ENCODE results near the gene NPEPL1. TPM values are rescaled to one million over a fixed set of nuclear protein-coding genes. Genes with fewer than 3 reads are reported as not detected.

The NPEPL1 gene, protein sequence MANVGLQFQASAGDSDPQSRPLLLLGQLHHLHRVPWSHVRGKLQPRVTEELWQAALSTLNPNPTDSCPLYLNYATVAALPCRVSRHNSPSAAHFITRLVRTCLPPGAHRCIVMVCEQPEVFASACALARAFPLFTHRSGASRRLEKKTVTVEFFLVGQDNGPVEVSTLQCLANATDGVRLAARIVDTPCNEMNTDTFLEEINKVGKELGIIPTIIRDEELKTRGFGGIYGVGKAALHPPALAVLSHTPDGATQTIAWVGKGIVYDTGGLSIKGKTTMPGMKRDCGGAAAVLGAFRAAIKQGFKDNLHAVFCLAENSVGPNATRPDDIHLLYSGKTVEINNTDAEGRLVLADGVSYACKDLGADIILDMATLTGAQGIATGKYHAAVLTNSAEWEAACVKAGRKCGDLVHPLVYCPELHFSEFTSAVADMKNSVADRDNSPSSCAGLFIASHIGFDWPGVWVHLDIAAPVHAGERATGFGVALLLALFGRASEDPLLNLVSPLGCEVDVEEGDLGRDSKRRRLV
- 33.7 and 34.8 TPM in 2 replicates for total RNA-seq

DNA sequence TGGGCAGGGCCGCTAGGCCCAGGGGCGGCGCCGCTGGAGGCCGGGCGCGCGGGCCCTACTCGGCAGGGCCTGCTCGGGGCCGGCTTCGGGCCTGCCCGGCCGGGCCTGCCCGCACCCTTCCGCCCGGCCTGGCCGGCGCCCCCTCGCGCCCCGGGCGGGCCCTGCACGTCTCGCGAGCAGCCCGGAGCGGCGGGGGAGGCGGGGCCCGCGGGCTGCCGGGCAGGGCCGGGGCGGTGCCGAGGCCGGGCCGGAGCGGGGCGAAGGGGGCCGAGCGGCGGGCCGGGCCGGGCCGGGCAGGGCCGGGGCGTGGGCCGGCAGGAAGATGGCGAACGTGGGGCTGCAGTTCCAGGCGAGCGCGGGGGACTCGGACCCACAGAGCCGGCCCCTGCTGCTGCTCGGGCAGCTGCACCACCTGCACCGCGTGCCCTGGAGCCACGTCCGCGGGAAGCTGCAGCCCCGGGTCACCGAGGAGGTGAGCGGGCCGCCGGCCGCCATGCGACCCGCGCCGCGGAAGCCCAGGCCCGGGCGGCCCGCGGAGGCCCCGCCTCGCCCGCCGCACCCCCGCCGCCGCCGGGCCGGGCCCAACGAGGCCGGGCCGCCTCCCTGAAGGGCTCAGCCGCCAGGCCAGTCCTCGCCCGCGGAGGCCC is at the start of gene NPEPL1:
NPEPL1 (plus strand) TSS at position 222 of the 647 bp plus-strand sequence; CDS start at position 323, 101 bp downstream.

DNA sequence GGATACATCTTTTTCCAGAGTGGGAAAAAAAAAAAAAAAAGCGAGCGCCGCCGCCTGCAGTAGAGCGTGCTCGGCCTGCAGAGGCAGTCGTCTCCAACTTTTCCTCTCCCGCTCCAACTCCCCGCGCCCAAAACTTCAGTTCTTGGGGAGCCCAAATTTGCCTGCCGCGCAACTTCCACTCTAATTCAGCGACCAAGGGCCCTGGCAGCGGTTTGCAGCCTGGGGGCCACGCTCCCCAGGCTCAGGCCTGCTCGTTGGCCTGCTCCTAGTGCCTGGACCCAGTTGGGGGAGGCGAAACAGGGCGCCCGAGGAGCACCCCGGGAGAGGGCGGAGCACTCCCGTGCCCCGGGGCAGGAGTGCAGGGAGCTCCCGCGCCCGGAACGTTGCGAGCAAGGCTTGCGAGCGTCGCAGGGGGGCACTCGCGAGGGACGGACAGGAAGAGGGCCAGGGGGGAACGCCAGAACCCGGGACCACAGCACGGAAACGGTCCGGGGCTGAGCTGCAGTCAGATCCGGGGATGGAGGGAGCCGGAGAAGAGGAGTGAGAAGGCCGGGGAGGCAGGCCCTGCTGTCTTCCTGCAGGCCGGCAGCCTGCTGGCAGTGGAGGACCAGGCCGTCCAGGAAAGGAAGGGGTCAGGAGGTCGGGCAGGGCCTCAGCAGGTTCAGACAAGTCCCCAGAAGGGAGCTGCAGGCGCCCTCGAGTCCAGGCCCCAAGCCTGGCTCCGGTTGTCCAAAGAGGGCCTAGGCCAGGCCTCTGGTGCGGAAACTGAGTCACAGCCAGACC is 41.6 kb upstream of the NPEPL1 start, which contains the start of gene STX16:
STX16 (plus strand) TSS at position 508 of the 783 bp plus-strand sequence. CDS start 724 bp downstream, outside the sequence.

Other genes starting within 250 kb of the NPEPL1 start
- gene APCDD1L, start 177.4 kb upstream of the NPEPL1 start, total RNA-seq, result 3.6 and 6.5 TPM in 2 replicates
- 35.1 and 56.1 TPM in 2 replicates for gene STX16, start 41.5 kb upstream of the NPEPL1 start, total RNA-seq
- gene GNAS-AS1, start 158.1 kb downstream of the NPEPL1 start, total RNA-seq, result under 0.01 and 0.15 TPM in 2 replicates
- 269 and 362 TPM in 2 replicates for gene GNAS, start 159.9 kb downstream of the NPEPL1 start, total RNA-seq